HepG2 (cell line): Measurements from ENCODE around the gene OSCP1. TPM values are rescaled to one million over a fixed set of nuclear protein-coding genes. Genes with fewer than 3 reads are reported as not detected.

Source experiments
- ATF3 ChIP-seq: sonication (generic); formaldehyde crosslinking; IDR thresholded peaks from 2 replicates; pipeline ENCODE4 v1.4.0; 2020; ENCODE audit warnings: missing genetic modification reagents
- BRCA1 ChIP-seq: sonication (generic); formaldehyde crosslinking; IDR thresholded peaks from 2 replicates; pipeline ENCODE4 v1.4.0; 2020; ENCODE audit warnings: missing genetic modification reagents
- FIP1L1 ChIP-seq: fragments of 200-400 bp; formaldehyde crosslinking; IDR thresholded peaks from 2 replicates; pipeline ENCODE4 v1.6.1; 2018; ENCODE audit warnings: low read depth, mild to moderate bottlenecking, low read length, moderate library complexity, borderline replicate concordance; ENCODE audit not compliant: insufficient read depth
- FOSL1 ChIP-seq: sonication (generic); formaldehyde crosslinking; IDR thresholded peaks from 2 replicates; pipeline ENCODE4 v1.9.0; 2021; ENCODE audit warnings: missing genetic modification reagents, borderline replicate concordance
- GATAD2A ChIP-seq: IDR thresholded peaks from 2 replicates; pipeline ENCODE4 v1.6.1; 2016
- HNRNPL ChIP-seq: fragments of 200-400 bp; formaldehyde crosslinking; IDR thresholded peaks from 2 replicates; pipeline ENCODE4 v1.6.1; 2017; ENCODE audit warnings: mild to moderate bottlenecking, low read depth, low read length
- IKZF5 ChIP-seq: IDR thresholded peaks from 2 replicates; pipeline ENCODE4 v1.6.1; 2018; ENCODE audit warnings: missing genetic modification reagents, mild to moderate bottlenecking, missing compliant biosample characterization
- JARID2 ChIP-seq: sonication (generic); formaldehyde crosslinking; IDR thresholded peaks from 2 replicates; pipeline ENCODE4 v1.8.1; 2023; ENCODE audit warnings: missing genetic modification reagents, inconsistent platforms; ENCODE audit not compliant: insufficient replicate concordance
- MNT ChIP-seq: fragments of 450-650 bp; IDR thresholded peaks from 2 replicates; pipeline ENCODE4 v1.6.1; 2016
- MTF2 ChIP-seq: sonication (generic); formaldehyde crosslinking; IDR thresholded peaks from 2 replicates; pipeline ENCODE4 v1.5.0; 2020; ENCODE audit warnings: missing genetic modification reagents, borderline replicate concordance
- NFE2 ChIP-seq: sonication (generic); formaldehyde crosslinking; IDR thresholded peaks from 2 replicates; pipeline ENCODE4 v1.4.0; 2020; ENCODE audit warnings: missing genetic modification reagents
- PHF8 ChIP-seq: sonication (generic); formaldehyde crosslinking; IDR thresholded peaks from 2 replicates; pipeline ENCODE4 v1.5.0; 2020; ENCODE audit warnings: missing genetic modification reagents
- YEATS2 ChIP-seq: sonication (generic); formaldehyde crosslinking; IDR thresholded peaks from 2 replicates; pipeline ENCODE4 v1.4.0; 2020; ENCODE audit warnings: missing genetic modification reagents, borderline replicate concordance
- ZBTB20 ChIP-seq: sonication (generic); formaldehyde crosslinking; IDR thresholded peaks from 2 replicates; pipeline ENCODE4 v1.8.1; 2023; ENCODE audit warnings: missing genetic modification reagents, low read depth, mild to moderate bottlenecking, borderline replicate concordance
- ZFP90 ChIP-seq: sonication (generic); formaldehyde crosslinking; IDR thresholded peaks from 2 replicates; pipeline ENCODE4 v1.8.0; 2022; ENCODE audit warnings: missing genetic modification reagents, mild to moderate bottlenecking, inconsistent platforms, borderline replicate concordance
- ZNF235 ChIP-seq: sonication (generic); formaldehyde crosslinking; IDR thresholded peaks from 2 replicates; pipeline ENCODE4 v1.8.1; 2023; ENCODE audit warnings: mild to moderate bottlenecking, missing genetic modification reagents, borderline replicate concordance
- ZNF34 ChIP-seq: sonication (generic); formaldehyde crosslinking; IDR thresholded peaks from 2 replicates; pipeline ENCODE4 v1.4.0; 2020; ENCODE audit warnings: mild to moderate bottlenecking, missing genetic modification reagents, borderline replicate concordance
- ZNF362 ChIP-seq: sonication (generic); formaldehyde crosslinking; IDR thresholded peaks from 2 replicates; pipeline ENCODE4 v1.4.0; 2020; ENCODE audit warnings: missing genetic modification reagents, mild to moderate bottlenecking, borderline replicate concordance
- ZNF598 ChIP-seq: sonication (generic); formaldehyde crosslinking; IDR thresholded peaks from 2 replicates; pipeline ENCODE4 v1.5.1; 2020; ENCODE audit warnings: mild to moderate bottlenecking, missing genetic modification reagents, borderline replicate concordance
- ZNF775 ChIP-seq: sonication (generic); formaldehyde crosslinking; IDR thresholded peaks from 2 replicates; pipeline ENCODE4 v1.4.0; 2020; ENCODE audit warnings: missing genetic modification reagents, mild to moderate bottlenecking, moderate library complexity, borderline replicate concordance
- ZNF781 ChIP-seq: sonication (generic); formaldehyde crosslinking; IDR thresholded peaks from 2 replicates; pipeline ENCODE4 v1.5.1; 2020; ENCODE audit warnings: borderline replicate concordance, mild to moderate bottlenecking, missing genetic modification reagents; ENCODE audit errors: not compliant biosample characterization
- ZNF792 ChIP-seq: IDR thresholded peaks from 2 replicates; pipeline ENCODE4 v1.6.1; 2016
- ZNF800 ChIP-seq: sonication (generic); formaldehyde crosslinking; IDR thresholded peaks from 2 replicates; pipeline ENCODE4 v1.4.0; 2020; ENCODE audit warnings: missing genetic modification reagents
- polyA plus RNA-seq, 8 experiments: library from polyadenylated mRNA; depleted of rRNA in 3 of 8; stranded (reverse) in 7 of 8; unstranded in 1 of 8; fragments of >200 nt; fragmentation: Illumina TruSeq in 4 of 8; extraction: Trizol in 4 of 8; gene quantifications; 2 replicates each; pipeline versions ENCODE4 v1.2.1 to v1.2.3, GENCODE V29; 2011 to 2016; ENCODE audit warnings: low read depth in 4 of 8, missing spikeins in 1 of 8, mixed read lengths in 1 of 8; ENCODE audit not compliant: insufficient read depth in 1 of 8
- total RNA-seq, 5 experiments: library from RNA; depleted of rRNA; stranded (reverse); fragments of >200 nt; fragmentation: Illumina TruSeq; extraction: Trizol; gene quantifications; 2 replicates each; pipeline ENCODE4 v1.2.3, GENCODE V29; 2016; ENCODE audit warnings: low read depth in 1 of 5

The OSCP1 gene
- total and polyA plus RNA-seq, 2 of the 13 experiments (the other 11 are each of a cell fraction or from before 2014, with no cell fraction given): 0.60 to 0.84 TPM

GRCh38 chr1:36386265-36387140 is 63.7 kb downstream of the OSCP1 start (continued):
- TF ChIP-seq ZBTB20 (CRISPR knock-in tag): 0 out of 2 replicates have a peak, but pooled peaks have one; percentile 55
- TF ChIP-seq MTF2 (CRISPR knock-in tag): no peak
- TF ChIP-seq YEATS2 (CRISPR knock-in tag): peak; percentile 29; the same call in 1 of the 2 replicates
- peak; percentile 49 for TF ChIP-seq PHF8 (CRISPR knock-in tag)
- no peak for TF ChIP-seq ZNF362 (CRISPR knock-in tag)
- 0 out of 2 replicates have a peak, but pooled peaks have one; percentile 61 for TF ChIP-seq NFE2 (CRISPR knock-in tag)
- no peak for TF ChIP-seq ZNF792 (CRISPR knock-in tag)
- no peak for TF ChIP-seq FIP1L1
- TF ChIP-seq MNT: peak; percentile 70
- TF ChIP-seq IKZF5 (CRISPR knock-in tag): peak; percentile 72; the same call in 1 of the 2 replicates
- 0 out of 2 replicates have a peak, but pooled peaks have one; percentile 39 for TF ChIP-seq HNRNPL
- TF ChIP-seq GATAD2A (CRISPR knock-in tag): peak; percentile 73; the same call in 1 of the 2 replicates
- TF ChIP-seq ZNF775 (CRISPR knock-in tag): no peak
- TF ChIP-seq BRCA1 (CRISPR knock-in tag): no peak
- TF ChIP-seq ZNF800 (CRISPR knock-in tag): no peak
- TF ChIP-seq ZNF598 (CRISPR knock-in tag): peak; percentile 20; the same call in 1 of the 2 replicates
- no peak for TF ChIP-seq ZNF34 (CRISPR knock-in tag)
- peak; percentile 98 for TF ChIP-seq ATF3
- no peak for TF ChIP-seq JARID2 (CRISPR knock-in tag)
- peak; percentile 90 for TF ChIP-seq FOSL1 (CRISPR knock-in tag)
- TF ChIP-seq ZNF235 (CRISPR knock-in tag): no peak
- peak; percentile 90 for TF ChIP-seq ZNF781
- TF ChIP-seq ZFP90 (CRISPR knock-in tag): peak; percentile 45; the same call in 1 of the 2 replicates
